Hepatocyte (in vitro differentiated cells): ENCODE measurements around the gene MAGOH. TPM values are rescaled to one million over a fixed set of nuclear protein-coding genes. Genes with fewer than 3 reads are reported as not detected.

Source experiments
- DNase-seq: peaks from one replicate; pipeline ENCODE4 v3.0.0-alpha.2; 2016; ENCODE audit warnings: low spot score
- H2AFZ ChIP-seq: fragments of 200-600 bp; sonication (generic); 2 replicates; pipeline ENCODE4 v1.6.0; 2016; ENCODE audit warnings: antibody characterized with exemption, mild to moderate bottlenecking
- H3K27ac ChIP-seq: fragments of 200-600 bp; sonication (generic); 2 replicates; pipeline ENCODE4 v1.5.1; 2016; ENCODE audit warnings: mild to moderate bottlenecking
- H3K27me3 ChIP-seq: fragments of 200-600 bp; sonication (generic); 2 replicates; pipeline ENCODE4 v1.6.1; 2016
- H3K36me3 ChIP-seq: fragments of 200-600 bp; sonication (generic); replicated peaks from 2 replicates; pipeline ENCODE4 v1.5.1; 2016; ENCODE audit warnings: low read depth; ENCODE audit not compliant: insufficient read depth
- H3K4me1 ChIP-seq: fragments of 200-600 bp; sonication (generic); 2 replicates; pipeline ENCODE4 v1.5.1; 2016; ENCODE audit warnings: mild to moderate bottlenecking, moderate library complexity; ENCODE audit not compliant: insufficient read depth
- H3K4me2 ChIP-seq: fragments of 200-600 bp; sonication (generic); 2 replicates; pipeline ENCODE4 v1.6.0; 2016
- H3K4me3 ChIP-seq: fragments of 200-600 bp; sonication (generic); 2 replicates; pipeline ENCODE4 v1.5.1; 2016; ENCODE audit warnings: mild to moderate bottlenecking
- H3K79me2 ChIP-seq: fragments of 200-600 bp; sonication (generic); 2 replicates; pipeline ENCODE4 v1.6.0; 2017; ENCODE audit warnings: mild to moderate bottlenecking
- H3K9me2 ChIP-seq: fragments of 200-600 bp; sonication (generic); replicated peaks from 2 replicates; pipeline ENCODE4 v1.6.0; 2017; ENCODE audit warnings: mild to moderate bottlenecking; ENCODE audit not compliant: insufficient read depth
- H3K9me3 ChIP-seq: fragments of 200-600 bp; sonication (generic); 2 replicates; pipeline ENCODE4 v1.5.1; 2016; ENCODE audit warnings: low read depth, mild to moderate bottlenecking
- H4K20me1 ChIP-seq: fragments of 200-600 bp; sonication (generic); 2 replicates; pipeline ENCODE4 v1.6.0; 2016; ENCODE audit warnings: mild to moderate bottlenecking; ENCODE audit not compliant: insufficient read depth, poor library complexity, severe bottlenecking
- EZH2 ChIP-seq: fragments of 200-600 bp; sonication (generic); IDR thresholded peaks from 2 replicates; pipeline ENCODE4 v1.6.1; 2016; ENCODE audit warnings: antibody characterized with exemption, mild to moderate bottlenecking, borderline replicate concordance
- EZH2phosphoT487 ChIP-seq: fragments of 200-600 bp; sonication (generic); IDR thresholded peaks from one replicate; pipeline ENCODE4 v1.6.1; 2018; ENCODE audit warnings: antibody characterized with exemption, mild to moderate bottlenecking, low read depth, moderate library complexity; ENCODE audit not compliant: unreplicated experiment, severe bottlenecking
- WGBS: methylation state at CpG from one replicate; pipeline ENCODE4 v1.1.6; 2016; ENCODE audit warnings: low lambda C conversion rate; ENCODE audit errors: missing lambda C conversion rate; 5-methylcytosine and 5-hydroxymethylcytosine counted together
- polyA plus RNA-seq: library from polyadenylated mRNA; unstranded; fragments of >200 nt; fragmentation: Nextera tagmentation; extraction: Ambion mirVana; gene quantifications from 2 replicates; pipeline ENCODE4 v1.2.1, GENCODE V29; 2016
- total RNA-seq: library from RNA; depleted of rRNA; stranded (reverse); fragments of >200 nt; gene quantifications from 2 replicates; pipeline ENCODE4 v1.2.3, GENCODE V29; 2014
- TF ChIP-seq, protein P1 (sequence below): fragments of 200-600 bp; sonication (generic); IDR thresholded peaks from 2 replicates; pipeline ENCODE4 v1.5.1; 2016; ENCODE audit warnings: antibody characterized with exemption, mild to moderate bottlenecking; ENCODE audit not compliant: poor library complexity

MAGOH gene
- total and polyA plus RNA-seq, 2 experiments from 2014 or later: 28.4 to 35.2 TPM

DNA sequence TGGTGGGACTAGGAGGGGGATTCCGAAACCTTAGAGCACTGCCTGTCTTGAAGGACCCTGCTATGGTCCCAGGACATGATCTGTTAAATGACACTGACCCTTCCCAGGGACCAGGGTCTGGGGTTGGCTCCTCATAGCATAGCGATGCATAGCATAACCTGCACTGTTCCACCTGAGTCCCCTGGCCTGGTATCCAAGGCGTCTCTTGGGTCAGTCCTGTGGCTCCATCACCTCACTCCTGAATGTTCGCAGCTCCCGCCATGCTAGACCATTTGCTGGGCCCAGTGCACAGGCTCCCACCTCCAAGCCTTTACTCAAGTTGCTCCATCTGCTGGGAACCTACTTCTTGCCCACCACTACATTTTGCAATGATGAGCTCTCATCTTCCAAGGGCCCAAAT is 39.0 kb upstream of the MAGOH start:
- WGBS: 97% methylated on average over 5 of the region's 5 CpGs
- DNase-seq: no peak
- no peak overlapping the region for H3K4me2 ChIP-seq
- no peaks in the 10 kb centered on the region for H3K36me3 ChIP-seq
- no peaks in the 10 kb centered on the region for H3K27me3 ChIP-seq
- H3K9me3 ChIP-seq: no peaks in the 10 kb centered on the region
- no peaks in the 10 kb centered on the region for H4K20me1 ChIP-seq
- no peaks in the 10 kb centered on the region for H3K9me2 ChIP-seq
- no peak overlapping the region for H3K4me3 ChIP-seq
- no peak for TF ChIP-seq EZH2phosphoT487
- H2AFZ ChIP-seq: no peak overlapping the region
- H3K27ac ChIP-seq: no peak overlapping the region
- H3K4me1 ChIP-seq: no peaks in the 10 kb centered on the region
- H3K79me2 ChIP-seq: no peaks in the 10 kb centered on the region

DNA sequence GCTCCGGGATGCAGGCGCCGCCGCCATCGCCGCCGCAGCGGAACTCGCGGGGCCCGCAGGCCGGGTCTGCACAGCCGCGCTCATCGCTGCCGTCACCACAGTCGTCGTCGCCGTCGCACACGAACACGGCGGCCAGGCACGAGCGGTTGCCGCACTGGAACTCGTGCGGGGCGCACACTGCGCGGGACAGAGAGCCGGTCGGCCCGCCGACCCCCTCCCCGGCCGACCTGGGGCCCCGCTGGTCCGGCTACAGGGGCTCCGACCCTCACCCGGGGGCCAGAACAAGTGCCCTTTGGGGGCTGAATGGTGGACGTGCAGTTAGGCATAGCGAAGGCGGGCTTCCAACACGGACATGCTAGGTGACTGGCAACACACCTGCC is 38.6 kb upstream of the MAGOH start:
- H3K27me3 ChIP-seq: no peaks in the 10 kb centered on the region
- H3K27ac ChIP-seq: no peak overlapping the region
- TF ChIP-seq EZH2phosphoT487: no peak
- no peak for TF ChIP-seq EZH2
- TF ChIP-seq, protein P1, sequence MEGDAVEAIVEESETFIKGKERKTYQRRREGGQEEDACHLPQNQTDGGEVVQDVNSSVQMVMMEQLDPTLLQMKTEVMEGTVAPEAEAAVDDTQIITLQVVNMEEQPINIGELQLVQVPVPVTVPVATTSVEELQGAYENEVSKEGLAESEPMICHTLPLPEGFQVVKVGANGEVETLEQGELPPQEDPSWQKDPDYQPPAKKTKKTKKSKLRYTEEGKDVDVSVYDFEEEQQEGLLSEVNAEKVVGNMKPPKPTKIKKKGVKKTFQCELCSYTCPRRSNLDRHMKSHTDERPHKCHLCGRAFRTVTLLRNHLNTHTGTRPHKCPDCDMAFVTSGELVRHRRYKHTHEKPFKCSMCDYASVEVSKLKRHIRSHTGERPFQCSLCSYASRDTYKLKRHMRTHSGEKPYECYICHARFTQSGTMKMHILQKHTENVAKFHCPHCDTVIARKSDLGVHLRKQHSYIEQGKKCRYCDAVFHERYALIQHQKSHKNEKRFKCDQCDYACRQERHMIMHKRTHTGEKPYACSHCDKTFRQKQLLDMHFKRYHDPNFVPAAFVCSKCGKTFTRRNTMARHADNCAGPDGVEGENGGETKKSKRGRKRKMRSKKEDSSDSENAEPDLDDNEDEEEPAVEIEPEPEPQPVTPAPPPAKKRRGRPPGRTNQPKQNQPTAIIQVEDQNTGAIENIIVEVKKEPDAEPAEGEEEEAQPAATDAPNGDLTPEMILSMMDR: no peak
- no peaks in the 10 kb centered on the region for H3K4me1 ChIP-seq
- H3K79me2 ChIP-seq: no peaks in the 10 kb centered on the region
- no peaks in the 10 kb centered on the region for H3K9me3 ChIP-seq
- H3K9me2 ChIP-seq: no peaks in the 10 kb centered on the region
- no peak overlapping the region for H2AFZ ChIP-seq
- 99% methylated on average over 42 of the region's 46 CpGs for WGBS
- no peak overlapping the region for H3K4me2 ChIP-seq
- DNase-seq: no peak
- no peaks in the 10 kb centered on the region for H3K36me3 ChIP-seq
- H3K4me3 ChIP-seq: no peak overlapping the region
- H4K20me1 ChIP-seq: no peaks in the 10 kb centered on the region

DNA sequence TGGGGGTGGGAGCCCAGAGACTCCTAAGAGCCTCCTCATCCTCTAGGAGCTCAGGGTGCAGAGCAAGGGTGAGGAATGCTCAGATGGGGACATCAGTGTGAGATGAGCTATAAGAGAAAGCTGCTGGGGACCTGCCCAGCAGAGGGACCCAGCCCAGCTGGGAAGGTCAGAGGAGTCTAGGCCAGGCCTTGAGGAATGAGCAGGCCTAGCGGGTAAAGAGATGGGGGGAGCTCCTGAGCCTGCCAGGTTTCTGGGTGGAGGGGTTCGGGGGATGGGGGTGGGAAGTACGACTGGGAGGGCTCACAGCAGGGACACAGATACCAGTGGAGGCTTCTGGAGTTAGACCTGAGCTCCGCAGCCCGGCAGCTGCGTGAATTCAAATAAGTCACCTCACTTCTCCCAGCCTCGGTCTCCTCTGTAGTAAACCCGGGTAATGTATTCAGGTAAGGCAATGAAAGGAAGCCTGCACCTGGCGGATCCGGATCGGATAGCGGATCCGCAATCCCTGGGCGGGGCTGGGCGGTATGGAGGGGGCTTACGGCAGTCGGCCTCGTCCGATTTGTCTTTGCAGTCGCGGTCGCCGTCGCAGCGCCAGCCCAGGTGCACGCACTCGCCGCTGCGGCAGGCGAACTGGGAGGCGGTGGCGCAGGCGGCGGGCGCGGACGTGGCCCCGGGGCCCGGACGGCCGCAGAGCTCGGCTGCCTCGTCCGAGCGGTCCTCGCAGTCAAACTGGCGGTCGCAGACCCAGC is 38.0 kb upstream of the MAGOH start:
- TF ChIP-seq, protein P1: no peak
- TF ChIP-seq EZH2 (no peak), EZH2phosphoT487 (no peak)
- 97% methylated on average over 46 of the region's 48 CpGs for WGBS
- H3K9me3 ChIP-seq: no peaks in the 10 kb centered on the region

DNA sequence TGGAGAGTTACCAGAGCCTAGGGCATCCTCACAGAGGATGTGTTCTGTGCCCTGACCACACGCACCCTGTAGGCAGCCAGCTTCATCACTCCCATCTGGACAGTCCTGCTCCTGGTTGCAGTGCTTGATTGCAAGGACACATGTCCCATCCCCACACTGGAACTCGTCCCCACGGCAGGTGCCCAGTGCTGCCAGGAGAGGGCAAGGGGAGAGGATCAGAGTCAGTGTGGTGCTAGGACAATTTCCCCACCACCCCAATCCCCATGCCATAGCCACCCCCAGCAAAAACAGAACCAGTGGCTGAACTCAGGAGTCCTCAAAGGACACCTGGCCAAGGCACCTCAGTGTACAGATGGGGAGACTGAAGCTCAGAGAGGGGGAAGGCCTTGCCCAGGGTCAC is 37.2 kb upstream of the MAGOH start:
- H3K36me3 ChIP-seq: no peaks in the 10 kb centered on the region

More for the DNA sequence above, 38.0 kb upstream of the MAGOH start:
- Histone ChIP-seq H3K4me1 (no peaks in the 10 kb centered on the region), H3K4me2 (no peak overlapping the region), H3K27me3 (no peaks in the 10 kb centered on the region), H4K20me1 (no peaks in the 10 kb centered on the region), H2AFZ (no peak overlapping the region), H3K4me3 (no peak overlapping the region), H3K79me2 (no peaks in the 10 kb centered on the region), H3K9me2 (no peaks in the 10 kb centered on the region), H3K36me3 (no peaks in the 10 kb centered on the region), H3K27ac (no peak overlapping the region)
- DNase-seq: no peak

More for the DNA sequence above, 37.2 kb upstream of the MAGOH start:
- Histone ChIP-seq H3K4me2 (no peak overlapping the region), H2AFZ (no peak overlapping the region), H3K27ac (no peak overlapping the region), H3K79me2 (no peaks in the 10 kb centered on the region), H3K4me3 (no peak overlapping the region), H3K9me2 (no peaks in the 10 kb centered on the region), H3K27me3 (no peaks in the 10 kb centered on the region), H3K9me3 (no peaks in the 10 kb centered on the region), H3K4me1 (no peaks in the 10 kb centered on the region), H4K20me1 (no peaks in the 10 kb centered on the region)
- 98% methylated on average over 3 of the region's 3 CpGs for WGBS
- no peak for DNase-seq
- TF ChIP-seq, protein P1: no peak
- TF ChIP-seq EZH2phosphoT487 (no peak), EZH2 (no peak)
